SHP77 (cell line): ENCODE measurements around the gene ELAVL3.
A peak's percentile ranks its signal among the peaks of the same experiment; 100 is the strongest.
"Not testable (repeated sequence)": the region's sequence is repeated elsewhere in the genome, so short reads cannot be mapped to it uniquely, and the experiment has no call there.

Experiments used
- DNase-seq, 2 experiments: peaks; one replicate each; lab custom pipeline; 2025; lab: John Stamatoyannopoulos, UW

The ELAVL3 gene

DNA sequence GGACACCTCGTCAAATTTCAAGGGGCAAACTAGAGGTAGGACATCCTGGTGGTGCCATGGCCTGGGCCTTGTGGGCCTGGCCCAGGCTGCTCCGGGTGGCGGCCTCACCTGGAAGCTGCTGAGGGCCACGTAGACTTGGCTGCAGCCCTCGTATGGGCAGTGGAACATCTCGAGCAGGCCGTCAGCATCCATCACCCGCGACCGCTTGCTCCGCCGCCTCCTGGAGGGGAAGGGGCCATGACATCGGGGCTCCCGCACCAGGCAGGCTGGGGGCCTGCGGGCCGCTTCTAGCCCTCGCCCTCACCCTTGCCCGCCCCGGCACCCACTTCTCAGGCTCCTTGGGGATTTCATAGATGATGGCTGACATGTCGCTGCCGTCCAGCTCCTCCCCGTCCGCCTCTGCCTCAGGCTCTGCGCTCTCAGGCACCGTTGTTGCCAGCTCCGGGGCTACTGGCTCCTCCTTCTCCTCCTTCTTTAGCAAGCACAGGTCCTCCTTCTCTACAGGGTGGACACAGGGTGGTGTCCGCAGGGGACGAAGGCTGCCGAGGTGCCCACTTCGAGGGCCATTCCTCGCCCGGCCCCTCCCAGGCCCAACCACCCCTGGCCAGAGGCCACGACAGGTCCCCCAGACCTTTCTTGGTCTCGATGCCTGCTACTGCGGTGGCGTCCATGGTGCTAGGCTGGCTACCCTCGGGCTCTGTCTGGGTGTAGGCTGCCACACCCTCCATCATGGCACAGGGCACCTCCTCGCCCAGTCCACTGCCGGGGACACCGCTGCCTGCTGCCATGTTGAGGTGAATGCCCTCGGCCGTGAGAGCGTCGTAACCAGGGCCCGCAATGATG, 6.0 kb upstream of the ELAVL3 start:
- DNase-seq: no peak

DNA sequence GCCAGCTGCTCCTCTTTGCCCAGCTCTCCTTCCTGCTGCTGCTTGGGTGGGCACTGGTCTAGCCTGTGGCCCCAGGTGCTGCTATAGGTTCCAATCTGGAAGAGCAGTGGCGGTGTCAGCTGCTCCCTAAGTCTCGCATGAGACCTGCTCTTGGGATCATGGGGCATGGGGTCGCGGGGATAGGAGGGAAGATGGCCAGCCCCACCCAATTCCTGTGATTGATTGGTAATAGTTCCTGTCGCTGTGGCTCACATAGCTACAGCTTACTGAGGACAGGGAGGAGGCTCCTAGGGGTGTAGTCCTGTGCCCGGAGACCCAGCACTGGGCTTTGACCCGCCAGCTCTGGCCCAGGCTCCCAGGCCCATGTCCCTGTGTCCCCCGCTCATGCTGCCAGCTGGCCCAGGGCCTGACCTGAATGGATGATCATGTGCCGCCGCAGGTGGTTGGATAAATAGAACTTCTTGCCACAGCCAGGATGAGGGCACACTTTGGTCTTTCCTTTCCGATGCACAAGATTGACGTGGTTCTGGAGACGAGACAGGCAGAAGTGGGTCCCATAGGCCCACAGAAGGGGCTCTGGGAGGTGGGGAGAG, 4.5 kb upstream of the ELAVL3 start:
- DNase-seq: no peak

GRCh38 chr19:11483366-11484111, 2.7 kb upstream of the ELAVL3 start:
- DNase-seq: no peak

DNA sequence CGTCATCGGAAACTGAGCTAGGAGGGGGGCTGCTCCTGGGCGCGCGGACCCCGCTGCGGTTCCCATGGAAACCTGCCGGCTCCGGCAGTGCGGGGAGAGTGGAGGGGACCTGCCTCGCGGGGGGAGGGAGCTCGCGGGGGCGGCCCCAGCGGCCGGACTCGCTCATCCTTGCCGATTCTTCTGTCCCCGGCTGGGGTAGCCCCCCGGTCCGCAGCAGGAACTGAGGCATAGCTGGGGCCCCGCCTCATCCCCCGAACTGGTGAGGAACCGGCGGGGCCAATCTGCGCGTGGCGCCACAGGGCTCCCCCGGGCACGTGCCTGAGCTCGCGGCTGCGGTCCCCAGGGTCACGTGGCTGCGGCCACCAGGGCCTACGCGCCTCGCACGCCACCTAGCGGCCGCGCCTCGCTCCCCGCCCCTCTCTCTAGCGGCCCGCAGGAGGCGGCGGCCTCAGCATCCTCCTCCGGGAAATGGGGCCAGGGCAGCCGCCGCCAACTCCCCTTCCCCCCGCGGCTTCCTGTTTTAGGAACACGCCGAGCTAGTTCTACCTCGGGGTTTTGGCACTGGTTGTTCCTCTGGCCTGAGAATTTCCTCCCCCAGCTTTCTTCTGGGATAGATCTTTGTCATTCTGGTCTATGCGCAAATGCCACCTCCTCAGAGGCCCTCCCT, 1.7 kb upstream of the ELAVL3 start:
- DNase-seq: peak; percentile 68 to 87

DNA sequence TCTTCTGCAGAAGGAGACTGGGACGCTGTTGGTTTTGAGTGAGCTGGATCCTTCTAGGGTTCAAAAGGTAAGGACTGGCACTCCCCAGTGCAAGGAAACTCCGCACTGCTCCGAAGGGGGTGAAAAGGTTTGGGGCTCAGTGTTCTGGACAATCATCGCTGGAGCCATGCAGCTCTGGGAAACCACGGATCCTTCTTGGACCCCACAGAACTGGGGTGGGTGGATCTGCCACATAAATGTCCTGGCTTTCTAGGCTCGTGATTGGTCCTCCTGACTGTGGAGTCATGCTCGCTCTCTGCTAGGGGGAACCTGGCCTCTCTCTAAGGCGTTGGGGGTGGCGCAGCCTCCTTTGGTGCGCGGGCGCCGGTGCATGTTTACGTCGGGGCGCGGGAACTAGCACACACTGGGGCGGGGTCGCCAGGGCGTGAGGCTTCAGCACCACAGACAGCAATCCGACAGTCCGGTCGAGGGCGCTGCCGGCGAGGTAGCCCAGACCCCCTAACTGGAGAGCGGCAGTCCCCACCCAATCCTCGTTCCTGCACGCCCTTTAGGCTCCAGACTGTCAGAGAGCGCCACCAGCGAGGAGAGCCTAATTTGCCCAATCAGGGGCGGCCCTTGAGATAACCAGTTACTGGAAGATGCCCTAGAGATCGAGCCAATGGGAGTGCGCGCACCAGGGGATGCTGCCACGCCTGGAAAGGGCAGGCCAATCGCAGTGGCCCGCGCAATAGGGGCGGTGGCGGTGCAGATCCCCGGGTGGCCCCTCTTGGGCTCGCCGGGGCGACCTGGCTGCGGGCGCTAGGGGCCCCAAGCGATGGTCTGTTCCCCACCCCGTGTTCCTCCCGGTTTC, 913 bp upstream of the ELAVL3 start:
- peak; percentile 93 to 94 for DNase-seq

- no peak for DNase-seq
Observed at GRCh38 chr19:11479898-11480714, 740 bp downstream of the ELAVL3 start.

GRCh38 chr19:11479090-11479897, 1.6 kb downstream of the ELAVL3 start:
- peak; percentile 74 to 75 for DNase-seq

DNA sequence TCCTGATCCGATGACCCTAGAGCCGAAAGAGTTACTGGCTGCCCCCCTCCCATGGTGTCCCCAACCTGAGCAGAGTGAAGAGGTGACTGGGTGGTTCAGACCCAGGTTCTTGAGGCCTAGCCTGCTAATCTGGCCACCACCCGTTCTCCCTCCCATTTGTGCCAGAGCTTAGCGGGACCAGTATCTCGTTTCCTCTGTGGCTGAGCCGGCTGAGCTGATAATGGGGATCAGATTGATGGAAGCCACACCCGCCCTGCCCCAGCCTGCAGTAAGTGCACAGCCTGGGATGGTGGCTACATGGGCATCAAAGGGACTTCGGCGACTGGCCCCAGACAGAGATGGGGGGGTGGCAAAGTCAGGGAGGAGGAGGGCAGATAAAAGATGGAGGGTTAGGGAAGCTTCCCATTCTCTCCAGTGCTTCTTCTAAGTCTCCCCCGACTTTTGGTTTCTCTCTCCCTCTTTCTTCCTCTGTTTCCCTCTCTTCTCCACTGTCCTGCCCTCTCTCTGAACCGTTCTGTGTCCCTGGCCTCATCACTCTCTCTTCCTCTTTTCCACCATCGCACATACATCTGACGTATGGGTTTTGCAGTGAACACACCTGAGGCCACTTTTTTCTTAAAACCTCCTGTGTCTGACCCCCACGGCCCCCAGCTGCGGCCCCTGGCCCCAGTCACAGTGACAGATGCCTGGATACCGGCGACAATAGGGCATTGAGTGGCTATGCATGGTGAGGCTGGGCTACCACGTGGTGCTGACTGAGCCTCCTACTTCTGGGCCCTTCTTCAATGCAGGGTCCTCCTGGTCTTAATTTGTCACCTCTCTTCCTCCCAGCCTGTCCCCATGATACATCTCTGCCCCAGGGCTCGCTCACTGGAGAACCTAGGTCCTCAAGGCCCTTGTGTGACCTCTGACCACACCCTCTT, 2.4 kb downstream of the ELAVL3 start:
- DNase-seq: no peak

DNA sequence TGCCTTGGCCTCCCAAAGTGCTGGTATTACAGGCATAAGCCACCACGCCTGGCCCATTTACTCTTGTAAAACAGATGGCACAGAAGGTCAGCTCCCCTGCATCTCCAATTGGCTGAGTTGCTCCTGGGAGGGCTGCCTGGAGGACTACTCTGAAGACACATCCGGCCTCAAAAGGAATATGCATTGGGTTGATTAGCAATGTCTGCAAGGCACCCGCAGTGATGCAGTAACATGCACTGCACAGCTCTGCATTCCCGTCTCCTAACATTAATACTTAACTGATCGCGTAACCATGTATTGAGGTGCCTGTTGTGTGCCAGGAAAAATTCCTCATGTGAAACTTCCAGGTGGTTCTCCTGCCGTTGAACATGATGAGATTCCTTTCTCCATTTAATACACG, 5.0 kb downstream of the ELAVL3 start:
- DNase-seq: no peak

DNA sequence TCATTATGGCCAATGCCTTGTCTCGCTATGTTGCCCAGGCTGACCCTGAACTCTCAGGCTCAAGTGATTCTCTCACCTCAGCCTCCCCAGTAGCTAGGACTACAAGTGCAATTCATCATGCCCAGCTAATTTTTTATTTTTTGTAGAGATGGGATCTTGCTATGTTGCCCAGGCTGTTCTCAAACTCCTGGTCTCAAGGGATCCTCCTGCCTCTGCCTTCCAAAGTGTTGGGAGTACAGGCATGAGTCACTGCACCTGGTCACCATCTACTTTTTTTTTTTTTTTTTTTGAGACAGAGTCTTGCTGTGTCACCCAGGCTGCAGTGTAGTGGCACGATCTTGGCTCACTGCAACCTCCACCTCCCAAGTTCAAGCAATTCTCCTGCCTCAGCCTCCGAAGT, 5.5 kb downstream of the ELAVL3 start:
- not testable (repeated sequence) for DNase-seq

DNA sequence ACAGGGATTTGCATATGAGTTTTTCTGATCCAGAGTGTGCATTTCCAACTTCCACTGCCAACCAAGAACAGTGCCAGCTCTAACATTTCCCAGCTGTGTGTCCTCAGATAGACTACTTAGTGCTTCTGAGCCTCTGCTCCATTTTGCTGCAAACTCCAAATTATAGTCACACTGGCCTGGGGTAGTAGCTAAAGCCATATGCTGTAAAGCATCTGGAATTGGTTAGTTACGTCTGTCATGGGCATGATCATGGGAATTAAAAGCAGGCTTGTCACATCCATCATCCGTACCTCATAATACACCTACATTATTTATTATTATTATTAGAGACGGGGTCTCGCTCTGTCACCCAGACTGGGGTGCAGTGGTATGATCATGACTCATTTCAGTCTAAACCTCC, 7.1 kb downstream of the ELAVL3 start:
- no peak for DNase-seq

- not testable (repeated sequence) for DNase-seq
Observed at GRCh38 chr19:11468266-11468845, 12.5 kb downstream of the ELAVL3 start.

DNA sequence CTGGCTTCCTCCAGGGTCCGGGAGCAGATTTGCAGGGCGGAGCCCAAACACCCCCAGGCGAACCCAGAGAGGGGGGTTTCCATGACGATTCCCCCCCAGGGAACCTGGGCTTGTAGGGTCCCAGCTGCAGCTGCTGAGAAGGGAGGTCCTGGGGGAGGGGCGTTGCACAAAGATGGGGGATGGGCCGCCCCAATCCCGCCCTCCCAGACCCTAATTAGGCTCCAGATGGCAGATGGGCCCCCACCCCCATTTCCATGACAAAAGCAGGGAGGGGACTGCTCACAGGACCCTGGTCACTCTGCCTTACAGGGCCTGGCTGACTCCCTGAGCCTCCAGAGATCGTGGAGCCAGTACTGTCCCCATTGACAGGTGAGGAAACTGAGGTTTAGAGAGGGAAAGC, 15.2 kb downstream of the ELAVL3 start:
- DNase-seq: no peak

DNA sequence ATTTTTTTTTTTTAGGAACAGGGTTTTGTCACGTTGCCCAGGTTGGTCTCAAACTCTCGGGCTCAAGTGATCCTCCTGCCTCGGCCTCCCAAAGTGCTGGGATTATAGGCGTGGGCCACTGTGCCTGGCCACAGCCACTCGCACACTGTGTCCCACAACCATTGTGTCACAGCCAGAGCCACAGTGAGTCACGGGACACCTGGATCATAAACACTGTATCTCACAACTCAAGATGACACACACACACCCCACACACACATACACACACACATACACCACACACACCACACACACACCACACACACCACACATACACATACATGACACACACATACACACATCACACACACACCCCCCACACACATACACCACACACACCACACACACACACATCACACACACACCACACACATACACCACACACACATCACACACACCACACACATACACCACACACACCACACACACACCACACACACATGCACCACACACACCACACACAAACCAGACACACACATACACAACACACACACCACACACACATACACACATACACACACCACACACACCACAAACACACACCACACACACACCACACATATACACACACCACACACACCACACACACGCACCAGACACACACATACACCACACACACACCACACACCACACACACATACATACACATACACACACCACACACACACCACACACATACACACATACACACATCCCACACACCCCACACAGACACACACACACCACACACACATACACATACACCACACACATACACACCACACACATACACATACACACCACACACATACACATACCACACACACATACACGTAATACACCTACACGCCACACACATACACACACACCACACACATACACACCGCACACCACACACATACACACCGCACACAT, 16.2 kb downstream of the ELAVL3 start:
- DNase-seq: no peak

GRCh38 chr19:11463391-11463790, 17.5 kb downstream of the ELAVL3 start:
- DNase-seq: no peak

GRCh38 chr19:11461453-11461852, 19.4 kb downstream of the ELAVL3 start:
- DNase-seq: no peak

DNA sequence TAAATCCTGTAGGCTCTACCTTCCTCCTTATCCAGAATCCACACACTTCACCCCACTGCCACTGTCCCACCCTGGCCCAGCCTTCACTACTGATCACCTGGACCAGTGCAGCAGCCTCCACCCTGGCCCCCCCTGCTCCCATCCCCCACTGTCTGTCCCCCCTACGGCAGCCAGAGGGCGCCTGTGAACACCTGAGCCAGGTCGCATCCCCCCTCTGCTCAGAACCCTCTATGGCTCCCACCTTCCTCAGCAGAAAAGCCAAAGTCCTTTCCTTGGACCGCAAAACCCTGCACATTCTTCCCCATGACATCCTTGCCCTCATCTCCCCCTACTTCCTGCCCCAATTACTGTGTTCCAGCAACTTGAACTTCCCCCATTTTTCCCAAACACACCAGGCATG, 20.6 kb downstream of the ELAVL3 start:
- DNase-seq: no peak
